Activated CD8-positive, alpha-beta T cell treated with anti-CD3 and anti-CD28 coated beads, Interleukin-2, amount 10 ng/mL, durations not matched to agents 7 days and 5 days (primary cell): ENCODE measurements around the gene LIX1L. TPM values are rescaled to one million over a fixed set of nuclear protein-coding genes. Genes with fewer than 3 reads are reported as not detected.

Source experiments
- ATAC-seq: fragments of 150-1000 bp; cut with Tn5 transposase; one replicate; pipeline ENCODE4 v1.10.0; 2021; ENCODE audit warnings: moderate library complexity
- CTCF ChIA-PET: fragments of 350-600 bp; sonication (Branson Sonifier 250); formaldehyde crosslinking; loops from one replicate; lab custom pipeline; 2021; ENCODE audit warnings: antibody characterized with exemption; lab: Charles Lee
- POLR2A ChIA-PET: fragments of 350-600 bp; sonication (Branson Sonifier 250); formaldehyde crosslinking; loops from one replicate; lab custom pipeline; 2021; ENCODE audit warnings: antibody characterized with exemption; lab: Charles Lee
- DNase-seq: peaks from one replicate; pipeline ENCODE4 v3.0.0-alpha.2; 2020
- H3K27ac Mint-ChIP-seq: one replicate; pipeline ENCODE4 v1.8.0; 2021; ENCODE audit warnings: mild to moderate bottlenecking, mixed read lengths
- H3K27me3 Mint-ChIP-seq: one replicate; pipeline ENCODE4 v1.8.0; 2021; ENCODE audit warnings: low read depth, mixed read lengths
- H3K36me3 Mint-ChIP-seq: one replicate; pipeline ENCODE4 v1.8.0; 2021; ENCODE audit warnings: low read depth, mixed read lengths
- H3K4me1 Mint-ChIP-seq: one replicate; pipeline ENCODE4 v1.8.0; 2021; ENCODE audit warnings: low read depth, mixed read lengths
- H3K4me3 Mint-ChIP-seq: one replicate; pipeline ENCODE4 v1.8.0; 2021; ENCODE audit warnings: mild to moderate bottlenecking, mixed read lengths
- H3K9me3 Mint-ChIP-seq: one replicate; pipeline ENCODE4 v1.8.0; 2022; ENCODE audit warnings: mixed read lengths; ENCODE audit not compliant: insufficient read depth
- total RNA-seq, 2 experiments: library from RNA; stranded (reverse); gene quantifications; one replicate each; pipeline ENCODE4 v1.2.3, GENCODE V29; 2021

LIX1L gene
- total RNA-seq, 2 experiments from 2014 or later: 45.8 to 48.4 TPM

- DNase-seq: no peak
- Mint-ChIP-seq H3K36me3 (peaks cover 20% of the 10 kb centered on the region), H3K9me3 (no peaks in the 10 kb centered on the region), H3K27me3 (no peaks in the 10 kb centered on the region), H3K27ac (no peak overlapping the region), H3K4me1 (peaks cover 62% of the 10 kb centered on the region), H3K4me3 (peak overlapping the region; percentile 23)
- ChIA-PET POLR2A (interaction anchor here (0.8 to 1.2 kb wide), 2 partner anchors 24 to 96 kb away, joined by 3 to 4 read pairs; no protein-coding TSS in a partner anchor), CTCF (interaction anchor here (0.7 to 1.5 kb wide), 2 partner anchors 22 to 110 kb away, joined by 3 read pairs; no protein-coding TSS in a partner anchor)
- ATAC-seq: no peak
Observed at GRCh38 chr1:145955436-145955835, 2.4 kb downstream of the LIX1L start.

GRCh38 chr1:145953861-145954260 lies 4.0 kb downstream of the LIX1L start:
- Mint-ChIP-seq H3K27ac (no peak overlapping the region), H3K4me3 (no peak overlapping the region), H3K36me3 (peaks cover 22% of the 10 kb centered on the region), H3K27me3 (no peaks in the 10 kb centered on the region), H3K9me3 (no peaks in the 10 kb centered on the region), H3K4me1 (peaks cover 54% of the 10 kb centered on the region)
- ChIA-PET CTCF (interaction anchor here (1.5 kb wide), 1 partner anchor 62 kb away, joined by 4 read pairs; no protein-coding TSS in a partner anchor), POLR2A (no interaction called here)
- DNase-seq (no peak), ATAC-seq (no peak)

GRCh38 chr1:145952903-145953302 lies 4.9 kb downstream of the LIX1L start:
- H3K27ac Mint-ChIP-seq: no peak overlapping the region
- H3K4me1 Mint-ChIP-seq: peaks cover 45% of the 10 kb centered on the region
- ATAC-seq (no peak), DNase-seq (no peak)
- H3K27me3 Mint-ChIP-seq: no peaks in the 10 kb centered on the region
- H3K4me3 Mint-ChIP-seq: no peak overlapping the region
- H3K36me3 Mint-ChIP-seq: peaks cover 22% of the 10 kb centered on the region
- ChIA-PET CTCF (interaction anchor here (1.5 kb wide), 1 partner anchor 61 kb away, joined by 4 read pairs; no protein-coding TSS in a partner anchor), POLR2A (no interaction called here)
- no peaks in the 10 kb centered on the region for H3K9me3 Mint-ChIP-seq

- no peak overlapping the region for H3K4me3 Mint-ChIP-seq
- H3K36me3 Mint-ChIP-seq: peaks cover 29% of the 10 kb centered on the region
- H3K27me3 Mint-ChIP-seq: no peaks in the 10 kb centered on the region
- peaks cover 42% of the 10 kb centered on the region for H3K4me1 Mint-ChIP-seq
- CTCF ChIA-PET: no interaction called here
- no peaks in the 10 kb centered on the region for H3K9me3 Mint-ChIP-seq
- H3K27ac Mint-ChIP-seq: no peak overlapping the region
- ATAC-seq (no peak), DNase-seq (no peak)
- POLR2A ChIA-PET: interaction anchor here (1.7 kb wide), 1 partner anchor 24 kb away, joined by 4 read pairs; the partner anchor contains the start of gene RBM8A
Observed at GRCh38 chr1:145951526-145951925, 6.3 kb downstream of the LIX1L start.

- ATAC-seq (no peak), DNase-seq (no peak)
- peaks cover 35% of the 10 kb centered on the region for H3K36me3 Mint-ChIP-seq
- H3K4me1 Mint-ChIP-seq: peaks cover 23% of the 10 kb centered on the region
- ChIA-PET POLR2A (interaction anchor here (0.8 kb wide), 1 partner anchor 21 kb away, joined by 3 read pairs; the partner anchor contains the start of gene RBM8A), CTCF (interaction anchor here (0.7 to 1.4 kb wide), 3 partner anchors 10 to 104 kb away, joined by 3 read pairs; partner anchors contain the start of gene NUDT17)
- H3K27ac Mint-ChIP-seq: no peak overlapping the region
- no peaks in the 10 kb centered on the region for H3K9me3 Mint-ChIP-seq
- H3K27me3 Mint-ChIP-seq: no peaks in the 10 kb centered on the region
- H3K4me3 Mint-ChIP-seq: no peak overlapping the region
Observed at GRCh38 chr1:145949219-145949618, 8.6 kb downstream of the LIX1L start.

GRCh38 chr1:145947551-145947950 lies 10.3 kb downstream of the LIX1L start:
- H3K4me3 Mint-ChIP-seq: no peak overlapping the region
- H3K4me1 Mint-ChIP-seq: peaks cover 21% of the 10 kb centered on the region
- POLR2A ChIA-PET: no interaction called here
- DNase-seq (no peak), ATAC-seq (no peak)
- no peak overlapping the region for H3K27ac Mint-ChIP-seq
- H3K9me3 Mint-ChIP-seq: no peaks in the 10 kb centered on the region
- H3K36me3 Mint-ChIP-seq: peaks cover 40% of the 10 kb centered on the region
- CTCF ChIA-PET: interaction anchor here (1.0 kb wide), 1 partner anchor 102 kb away, joined by 3 read pairs; the partner anchor contains the start of gene NUDT17
- H3K27me3 Mint-ChIP-seq: no peaks in the 10 kb centered on the region

- ChIA-PET POLR2A (no interaction called here), CTCF (no interaction called here)
- Mint-ChIP-seq H3K27me3 (no peaks in the 10 kb centered on the region), H3K27ac (no peak overlapping the region), H3K4me3 (no peak overlapping the region), H3K4me1 (peaks cover 14% of the 10 kb centered on the region), H3K36me3 (peaks cover 40% of the 10 kb centered on the region), H3K9me3 (no peaks in the 10 kb centered on the region)
- no peak for ATAC-seq
- no peak for DNase-seq
Observed at GRCh38 chr1:145946477-145946986, 11.3 kb downstream of the LIX1L start.

- Mint-ChIP-seq H3K4me3 (no peak overlapping the region), H3K27me3 (no peaks in the 10 kb centered on the region), H3K27ac (no peak overlapping the region), H3K36me3 (peaks cover 44% of the 10 kb centered on the region), H3K4me1 (no peaks in the 10 kb centered on the region), H3K9me3 (no peaks in the 10 kb centered on the region)
- CTCF ChIA-PET: interaction anchor here (1.4 to 1.7 kb wide), 2 partner anchors 9 to 13 kb away, joined by 3 to 7 read pairs; partner anchors contain the start of gene LIX1L
- POLR2A ChIA-PET: interaction anchor here (0.9 kb wide), 1 partner anchor 17 kb away, joined by 4 read pairs; the partner anchor contains the start of gene RBM8A
- DNase-seq (no peak), ATAC-seq (no peak)
Observed at GRCh38 chr1:145944532-145944931, 13.3 kb downstream of the LIX1L start.

- H3K36me3 Mint-ChIP-seq: peaks cover 44% of the 10 kb centered on the region
- H3K4me1 Mint-ChIP-seq: no peaks in the 10 kb centered on the region
- no peaks in the 10 kb centered on the region for H3K27me3 Mint-ChIP-seq
- H3K4me3 Mint-ChIP-seq: no peak overlapping the region
- no peak overlapping the region for H3K27ac Mint-ChIP-seq
- no peaks in the 10 kb centered on the region for H3K9me3 Mint-ChIP-seq
- DNase-seq: no peak
- ChIA-PET CTCF (interaction anchor here (1.4 to 1.7 kb wide), 2 partner anchors 15 to 22 kb away, joined by 4 to 7 read pairs; partner anchors contain the start of genes ANKRD34A, LIX1L and POLR3GL), POLR2A (interaction anchor here (1.3 kb wide), 1 partner anchor 14 kb away, joined by 3 read pairs; no protein-coding TSS in a partner anchor)
- ATAC-seq: no peak
Observed at GRCh38 chr1:145942871-145943270, 14.9 kb downstream of the LIX1L start.

GRCh38 chr1:145942405-145942804 lies 15.4 kb downstream of the LIX1L start:
- Mint-ChIP-seq H3K4me1 (no peaks in the 10 kb centered on the region), H3K27me3 (no peaks in the 10 kb centered on the region), H3K9me3 (no peaks in the 10 kb centered on the region), H3K4me3 (no peak overlapping the region), H3K36me3 (peaks cover 46% of the 10 kb centered on the region), H3K27ac (peak overlapping the region; percentile 3)
- ATAC-seq (no peak), DNase-seq (no peak)
- ChIA-PET CTCF (interaction anchor here (1.4 kb wide), 1 partner anchor 22 kb away, joined by 4 read pairs; the partner anchor contains the start of genes ANKRD34A and POLR3GL), POLR2A (interaction anchor here (1.3 kb wide), 1 partner anchor 14 kb away, joined by 3 read pairs; no protein-coding TSS in a partner anchor)

- no peak overlapping the region for H3K4me3 Mint-ChIP-seq
- H3K27me3 Mint-ChIP-seq: no peaks in the 10 kb centered on the region
- ChIA-PET CTCF (interaction anchor here (1.0 kb wide), 1 partner anchor 91 kb away, joined by 3 read pairs; no protein-coding TSS in a partner anchor), POLR2A (interaction anchor here (1.5 to 1.7 kb wide), 2 partner anchors 10 kb away, joined by 5 to 11 read pairs; partner anchors contain the start of gene RBM8A)
- H3K27ac Mint-ChIP-seq: no peak overlapping the region
- ATAC-seq (no peak), DNase-seq (no peak)
- peaks cover 46% of the 10 kb centered on the region for H3K36me3 Mint-ChIP-seq
- H3K9me3 Mint-ChIP-seq: no peaks in the 10 kb centered on the region
- H3K4me1 Mint-ChIP-seq: peaks cover 16% of the 10 kb centered on the region
Observed at GRCh38 chr1:145937436-145937835, 20.4 kb downstream of the LIX1L start.
